ENCODE measurements around the gene CCL5. TPM values are rescaled to one million over a fixed set of nuclear protein-coding genes. Genes with fewer than 3 reads are reported as not detected.

The CCL5 gene
- total RNA-seq, 2 donors from 2014 or later, result 3.6 to 4.4 TPM

DNA sequence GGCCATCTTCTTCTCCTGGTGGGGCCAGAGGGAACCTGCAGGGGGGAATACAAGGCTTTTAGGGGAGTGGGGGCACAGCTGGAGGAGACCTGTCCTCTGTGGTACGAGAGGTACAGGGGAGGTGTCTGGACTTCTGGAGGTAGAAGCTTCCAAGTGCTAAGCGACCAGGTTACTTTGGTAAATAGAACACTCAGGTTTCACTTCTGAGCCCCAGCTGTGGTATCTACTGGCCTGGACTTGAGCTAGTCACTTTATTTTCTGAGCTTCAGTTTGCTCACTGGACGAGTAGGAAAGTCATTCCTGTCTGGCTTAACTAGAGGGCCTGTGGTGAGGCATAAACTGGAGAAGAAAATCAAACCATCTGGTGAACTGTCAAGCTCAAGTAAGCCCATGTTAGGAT is 11.4 kb downstream of the CCL5 start, which contains the start of gene HEATR9:
TSS of gene HEATR9 (minus strand) at position 155 of the 400 bp plus-strand sequence. CDS start at position 6, 149 bp downstream.
- H3K9me3 ChIP-seq, result no peaks in the 10 kb centered on the region
- DNase-seq, result no peak
- no peaks in the 10 kb centered on the region for H3K36me3 ChIP-seq
- no peak within 1 kb of the TSS for H3K9ac ChIP-seq (ENCODE audit: low read depth in 2 of 2, low read length in 2 of 2)
- no peaks in the 10 kb centered on the region for H3K27me3 ChIP-seq
- intact Hi-C loops (cut with DNase I), result no loop called here
- H3K27ac ChIP-seq, result no peak within 1 kb of the TSS
- TF ChIP-seq CTCF (IDR thresholded peaks at IDR 0.05), result no peak
- no peaks in the 10 kb centered on the region for H3K4me1 ChIP-seq
- no peak within 1 kb of the TSS for H3K4me3 ChIP-seq

DNA sequence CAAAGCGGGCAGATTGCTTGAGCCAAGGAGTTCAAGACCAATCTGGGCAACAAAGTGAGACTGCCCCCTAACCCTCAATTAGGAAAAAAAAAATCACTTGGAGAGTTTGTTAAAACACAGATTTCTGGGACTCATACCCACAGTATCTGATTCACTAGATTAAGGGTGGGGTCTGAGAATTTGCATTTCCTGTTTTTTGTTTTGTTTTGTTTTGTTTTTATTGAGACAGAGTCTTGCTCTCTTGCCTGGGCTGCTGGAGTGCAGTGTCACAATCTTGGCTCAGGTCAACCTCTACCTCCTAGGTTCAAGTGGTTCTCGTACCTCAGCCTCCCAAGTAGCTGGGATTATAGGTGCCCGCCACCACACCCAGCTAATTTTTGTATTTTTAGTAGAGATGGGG is 12.6 kb downstream of the CCL5 start:
- Histone ChIP-seq H3K9ac (ENCODE audit: low read depth in 2 of 2, low read length in 2 of 2) (no peak overlapping the region), H3K9me3 (no peaks in the 10 kb centered on the region), H3K27me3 (no peaks in the 10 kb centered on the region), H3K4me3 (no peak overlapping the region), H3K27ac (no peak overlapping the region), H3K36me3 (no peaks in the 10 kb centered on the region), H3K4me1 (no peaks in the 10 kb centered on the region)
- intact Hi-C loops (cut with DNase I), result no loop called here
- TF ChIP-seq CTCF (IDR thresholded peaks at IDR 0.05), result no peak
- DNase-seq, result no peak

DNA sequence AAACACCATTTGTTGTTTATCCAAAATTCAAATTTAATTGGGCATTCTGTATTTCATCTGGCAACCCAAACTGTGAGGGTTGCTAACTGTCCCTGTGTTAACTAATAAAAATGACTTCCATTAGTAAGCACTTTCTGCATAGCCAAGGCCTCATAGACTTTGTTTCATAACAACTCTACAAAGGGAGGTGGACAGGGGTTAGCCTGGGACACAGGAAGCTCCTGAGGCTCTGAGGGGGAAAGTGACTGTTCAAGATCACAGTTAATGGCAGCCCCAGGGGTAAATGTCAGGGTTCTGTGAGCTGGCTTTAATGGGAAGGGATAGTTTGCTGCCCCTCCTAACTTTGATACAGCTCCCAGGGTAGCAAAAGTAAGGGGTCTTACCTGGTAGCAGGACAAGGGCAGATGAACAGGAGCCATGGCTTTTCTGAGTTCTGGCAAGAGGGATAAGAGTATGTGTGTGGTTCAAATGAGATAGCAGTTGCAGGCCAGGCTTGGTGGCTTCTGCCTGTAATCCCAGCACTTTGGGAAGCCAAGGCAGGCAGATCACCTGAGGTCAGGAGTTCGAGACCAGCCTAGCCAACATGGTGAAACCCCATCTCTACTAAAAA is 13.7 kb downstream of the CCL5 start:
- H3K4me1 ChIP-seq, result no peaks in the 10 kb centered on the region
- H3K27ac ChIP-seq, result no peak overlapping the region
- H3K27me3 ChIP-seq, result no peaks in the 10 kb centered on the region
- H3K9me3 ChIP-seq, result no peaks in the 10 kb centered on the region
- DNase-seq, result no peak
- H3K9ac ChIP-seq (ENCODE audit: low read depth in 2 of 2, low read length in 2 of 2), result no peak overlapping the region
- intact Hi-C loops (cut with DNase I), result no loop called here
- no peaks in the 10 kb centered on the region for H3K36me3 ChIP-seq
- no peak for TF ChIP-seq CTCF (IDR thresholded peaks at IDR 0.05)
- H3K4me3 ChIP-seq, result no peak overlapping the region

DNA sequence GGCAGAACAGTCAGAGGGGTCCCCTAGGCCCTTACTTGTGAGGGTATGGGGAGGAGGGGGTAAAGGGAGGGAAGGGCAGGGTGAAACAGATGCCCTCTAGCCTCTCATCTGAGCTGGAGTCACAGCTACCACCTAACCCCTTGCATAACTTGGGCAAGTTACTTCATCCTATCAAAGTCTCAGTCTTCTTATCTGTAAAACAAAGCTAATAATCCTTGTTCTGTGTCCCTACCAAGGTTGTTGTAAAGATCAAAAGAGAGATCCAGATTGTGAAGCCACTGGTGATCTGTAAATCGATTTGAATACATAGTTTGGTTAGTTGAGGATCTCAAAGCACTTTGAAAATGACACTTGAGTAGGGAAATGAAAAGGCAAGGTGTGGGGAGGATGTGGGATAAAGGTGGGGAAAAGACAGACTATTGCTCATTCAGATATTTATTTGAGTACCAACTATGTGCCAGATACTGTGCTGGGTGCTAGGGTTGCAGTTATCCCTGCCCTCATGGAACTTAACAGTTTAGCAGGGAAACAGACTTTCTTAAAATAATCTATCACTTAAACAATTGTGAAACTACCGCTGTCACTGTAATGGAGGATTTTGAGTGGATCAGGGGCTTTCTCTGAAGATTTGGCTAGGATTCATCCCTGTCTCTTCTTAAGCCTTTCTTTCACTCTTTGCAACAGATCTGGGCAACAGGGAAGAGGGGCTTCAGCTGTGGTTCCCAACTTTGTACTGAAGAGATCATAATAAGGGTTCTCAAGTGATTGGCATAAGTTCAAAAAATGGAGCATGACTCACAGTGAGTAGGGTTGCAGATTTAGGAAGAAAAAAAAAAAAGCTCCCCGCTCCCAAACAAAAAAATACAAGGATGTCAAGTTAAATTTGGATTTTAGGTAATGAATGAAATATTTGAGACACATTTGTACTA is 14.5 kb downstream of the CCL5 start:
- no peaks in the 10 kb centered on the region for H3K9me3 ChIP-seq
- H3K4me3 ChIP-seq, result no peak overlapping the region
- no peak overlapping the region for H3K27ac ChIP-seq
- no peak overlapping the region for H3K9ac ChIP-seq (ENCODE audit: low read depth in 2 of 2, low read length in 2 of 2)
- TF ChIP-seq CTCF (IDR thresholded peaks at IDR 0.05), result no peak
- DNase-seq, result no peak
- no peaks in the 10 kb centered on the region for H3K4me1 ChIP-seq
- intact Hi-C loops (cut with DNase I), result no loop called here
- no peaks in the 10 kb centered on the region for H3K36me3 ChIP-seq
- no peaks in the 10 kb centered on the region for H3K27me3 ChIP-seq

DNA sequence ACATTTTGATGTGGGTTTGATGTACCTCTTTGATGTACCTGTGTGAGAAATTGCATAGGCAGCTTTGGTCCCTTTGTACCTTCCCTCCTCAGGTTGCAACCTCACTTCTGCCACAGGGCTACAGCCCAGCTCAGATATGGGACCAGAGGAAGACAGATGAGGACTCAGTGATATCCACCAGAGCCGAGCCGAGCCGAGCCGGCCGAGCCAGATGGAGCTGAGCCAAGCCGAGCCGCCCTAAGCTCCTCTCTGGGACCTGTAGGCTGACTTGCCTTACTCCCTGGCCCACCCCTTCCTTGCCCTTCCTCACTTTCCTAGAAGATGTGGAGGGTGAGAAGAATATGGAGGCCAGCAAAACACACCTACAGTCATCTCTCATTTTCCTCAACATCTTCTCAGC is 15.3 kb downstream of the CCL5 start:
- H3K9me3 ChIP-seq, result no peaks in the 10 kb centered on the region
- no peak for DNase-seq
- no peak overlapping the region for H3K4me3 ChIP-seq
- no peak overlapping the region for H3K27ac ChIP-seq
- no peaks in the 10 kb centered on the region for H3K27me3 ChIP-seq
- TF ChIP-seq CTCF (IDR thresholded peaks at IDR 0.05), result no peak
- H3K9ac ChIP-seq (ENCODE audit: low read depth in 2 of 2, low read length in 2 of 2), result no peak overlapping the region
- H3K36me3 ChIP-seq, result no peaks in the 10 kb centered on the region
- H3K4me1 ChIP-seq, result no peaks in the 10 kb centered on the region
- intact Hi-C loops (cut with DNase I), result no loop called here
